ENCODE measurements around the gene DIABLO. TPM values are rescaled to one million over a fixed set of nuclear protein-coding genes. Genes with fewer than 3 reads are reported as not detected.

Gene DIABLO
- total RNA-seq, 1 donor from 2014 or later: 47.9 TPM

- H3K9me3 ChIP-seq: no peaks in the 10 kb centered on the region
- H3K4me3 ChIP-seq: no peak overlapping the region
- no peaks in the 10 kb centered on the region for H3K27me3 ChIP-seq
- H3K36me3 ChIP-seq: peaks cover 0 to 36% of the 10 kb centered on the region in 2 donors
- DNase-seq (ENCODE audit: extremely low spot score in 2 of 2): no peak
- no peak overlapping the region for H3K27ac ChIP-seq
- intact Hi-C loops (cut with DNase I): no loop called here
- no peaks in the 10 kb centered on the region for H3K4me1 ChIP-seq
- no peak for TF ChIP-seq CTCF (IDR thresholded peaks at IDR 0.05)
- TF ChIP-seq POLR2AphosphoS5 (IDR thresholded peaks at IDR 0.05; ENCODE audit: insufficient read depth in 1 of 2, low read depth in 1 of 2): no peak
- no peak for TF ChIP-seq POLR2A (IDR thresholded peaks at IDR 0.05)
These were observed 24.7 kb upstream of the DIABLO start for GRCh38 chr12:122250536-122250935.

DNA sequence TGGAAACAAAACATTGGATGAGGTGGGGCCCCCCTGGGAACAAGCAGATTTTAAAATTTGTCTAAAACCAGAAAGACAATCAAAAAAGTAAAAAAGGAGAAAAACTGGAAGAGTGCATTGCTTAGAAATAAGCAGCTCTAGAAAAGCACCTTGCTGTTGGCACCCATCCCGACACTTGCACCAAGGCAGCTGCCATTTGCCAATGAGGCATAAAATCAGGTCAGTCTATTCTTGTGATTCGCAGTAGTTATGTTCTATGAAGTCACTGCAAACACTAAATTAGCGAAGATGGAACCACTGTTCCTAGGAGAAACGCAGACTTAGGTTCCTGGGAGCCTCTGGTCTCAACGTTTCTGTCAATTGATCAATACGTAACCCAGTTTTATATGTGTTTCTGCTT is 24.2 kb upstream of the DIABLO start:
- no peak overlapping the region for H3K27ac ChIP-seq
- DNase-seq (ENCODE audit: extremely low spot score in 2 of 2): no peak
- TF ChIP-seq POLR2AphosphoS5 (IDR thresholded peaks at IDR 0.05; ENCODE audit: insufficient read depth in 1 of 2, low read depth in 1 of 2) (no peak), POLR2A (IDR thresholded peaks at IDR 0.05) (no peak), CTCF (IDR thresholded peaks at IDR 0.05) (no peak)
- H3K4me3 ChIP-seq: no peak overlapping the region
- H3K9me3 ChIP-seq: no peaks in the 10 kb centered on the region
- intact Hi-C loops (cut with DNase I): no loop called here
- peaks cover 0 to 36% of the 10 kb centered on the region in 2 donors for H3K36me3 ChIP-seq
- H3K27me3 ChIP-seq: no peaks in the 10 kb centered on the region
- H3K4me1 ChIP-seq: no peaks in the 10 kb centered on the region

DNA sequence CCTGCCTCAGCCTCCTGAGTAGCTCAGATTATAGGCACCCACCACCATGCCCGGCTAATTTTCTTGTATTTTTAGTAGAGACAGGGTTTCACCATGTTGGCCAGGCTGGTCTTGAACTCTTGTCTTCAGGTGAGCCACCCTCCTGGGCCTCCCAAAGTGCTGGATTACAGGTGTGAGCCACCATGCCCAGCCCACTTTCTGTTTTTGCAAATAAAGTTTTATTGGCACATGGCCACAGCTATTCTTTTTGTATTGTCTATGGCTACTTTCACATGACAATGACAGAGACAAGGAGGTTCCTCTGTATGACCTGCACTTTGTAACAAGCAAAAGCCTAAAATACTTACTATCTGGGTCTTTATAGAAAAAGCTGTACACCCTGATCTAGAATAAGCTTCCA is 19.7 kb upstream of the DIABLO start:
- no peak for DNase-seq (ENCODE audit: extremely low spot score in 2 of 2)
- no peak overlapping the region for H3K27ac ChIP-seq
- intact Hi-C loops (cut with DNase I): no loop called here
- no peaks in the 10 kb centered on the region for H3K4me1 ChIP-seq
- peaks cover 0 to 34% of the 10 kb centered on the region in 2 donors for H3K36me3 ChIP-seq
- TF ChIP-seq POLR2A (IDR thresholded peaks at IDR 0.05): no peak
- no peak for TF ChIP-seq POLR2AphosphoS5 (IDR thresholded peaks at IDR 0.05; ENCODE audit: insufficient read depth in 1 of 2, low read depth in 1 of 2)
- TF ChIP-seq CTCF (IDR thresholded peaks at IDR 0.05): no peak
- H3K9me3 ChIP-seq: no peaks in the 10 kb centered on the region
- no peaks in the 10 kb centered on the region for H3K27me3 ChIP-seq
- no peak overlapping the region for H3K4me3 ChIP-seq

DNA sequence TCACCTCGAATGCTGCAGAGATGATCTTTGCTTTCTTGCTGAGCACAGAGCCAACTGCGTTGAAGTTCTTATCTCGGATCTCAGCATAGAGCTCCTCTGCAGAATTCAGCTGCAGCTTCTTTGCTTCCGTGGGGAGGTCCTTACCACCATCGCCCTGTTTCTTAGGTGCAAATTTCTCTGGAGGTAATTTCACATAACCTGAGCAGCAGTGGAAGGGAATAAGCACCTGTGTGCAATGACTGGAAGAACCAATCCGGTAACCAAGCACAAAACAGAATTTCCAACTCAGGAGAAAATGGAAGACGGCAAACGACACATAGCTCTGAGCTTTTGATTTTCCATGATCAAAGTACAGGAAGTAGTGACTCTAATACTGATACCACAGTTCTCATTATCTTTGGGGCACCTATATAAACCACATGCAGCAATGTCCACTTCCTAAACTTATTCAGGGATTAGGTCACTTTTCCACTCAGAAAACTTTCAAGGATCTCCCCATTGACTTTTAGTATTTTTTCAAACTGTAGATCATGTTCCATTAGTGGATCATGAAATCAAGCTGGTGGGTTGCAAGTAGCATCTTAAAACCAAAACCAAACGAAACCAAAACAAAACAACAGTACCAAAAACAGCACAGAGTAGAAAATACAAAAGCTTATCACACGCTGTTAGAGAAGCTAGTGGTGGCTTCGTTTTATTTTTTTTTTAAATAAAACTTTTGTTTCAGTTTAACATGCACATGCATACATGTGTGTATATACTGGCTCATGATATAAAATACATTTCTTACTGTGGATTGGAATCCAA is 18.9 kb upstream of the DIABLO start:
- no peak overlapping the region for H3K27ac ChIP-seq
- no peak for DNase-seq (ENCODE audit: extremely low spot score in 2 of 2)
- H3K27me3 ChIP-seq: no peaks in the 10 kb centered on the region
- intact Hi-C loops (cut with DNase I): no loop called here
- H3K4me3 ChIP-seq: no peak overlapping the region
- TF ChIP-seq POLR2AphosphoS5 (IDR thresholded peaks at IDR 0.05; ENCODE audit: insufficient read depth in 1 of 2, low read depth in 1 of 2): no peak
- H3K9me3 ChIP-seq: no peaks in the 10 kb centered on the region
- H3K36me3 ChIP-seq: peaks cover 0 to 26% of the 10 kb centered on the region in 2 donors
- no peaks in the 10 kb centered on the region for H3K4me1 ChIP-seq

DNA sequence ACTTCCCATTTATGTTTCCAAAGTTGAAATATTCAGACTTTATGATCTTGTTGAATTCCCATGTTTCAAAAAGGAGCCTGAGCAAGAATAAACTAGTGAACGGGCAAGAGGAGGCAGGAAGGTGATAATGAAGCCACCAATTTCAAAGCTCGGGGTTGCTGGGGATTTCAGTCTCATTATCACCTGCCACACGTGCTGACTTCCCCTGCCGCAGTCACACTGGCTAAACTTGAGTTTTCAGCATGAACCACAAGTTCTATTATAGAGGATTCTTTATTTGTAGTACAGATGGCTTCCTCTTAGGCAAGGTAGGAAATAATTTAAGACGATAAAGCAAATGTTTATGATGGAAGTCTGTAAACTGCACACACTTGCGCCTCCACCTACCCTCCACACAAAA is 18.1 kb upstream of the DIABLO start:
- no peaks in the 10 kb centered on the region for H3K4me1 ChIP-seq
- peaks cover 0 to 18% of the 10 kb centered on the region in 2 donors for H3K36me3 ChIP-seq
- H3K9me3 ChIP-seq: no peaks in the 10 kb centered on the region
- intact Hi-C loops (cut with DNase I): no loop called here
- no peak overlapping the region for H3K4me3 ChIP-seq
- no peaks in the 10 kb centered on the region for H3K27me3 ChIP-seq
- no peak for DNase-seq (ENCODE audit: extremely low spot score in 2 of 2)
- no peak overlapping the region for H3K27ac ChIP-seq
- TF ChIP-seq POLR2A (IDR thresholded peaks at IDR 0.05) (no peak), CTCF (IDR thresholded peaks at IDR 0.05) (no peak), POLR2AphosphoS5 (IDR thresholded peaks at IDR 0.05; ENCODE audit: insufficient read depth in 1 of 2, low read depth in 1 of 2) (no peak)

Measured in vagina (tissue), 2 donors.